ENCODE measurements around the gene VWC2. TPM values are rescaled to one million over a fixed set of nuclear protein-coding genes. Genes with fewer than 3 reads are reported as not detected.

Gene VWC2
- total and polyA plus RNA-seq, 2 of the 13 experiments (the other 11 are each of a cell fraction or from before 2014, with no cell fraction given) = not detected

DNA sequence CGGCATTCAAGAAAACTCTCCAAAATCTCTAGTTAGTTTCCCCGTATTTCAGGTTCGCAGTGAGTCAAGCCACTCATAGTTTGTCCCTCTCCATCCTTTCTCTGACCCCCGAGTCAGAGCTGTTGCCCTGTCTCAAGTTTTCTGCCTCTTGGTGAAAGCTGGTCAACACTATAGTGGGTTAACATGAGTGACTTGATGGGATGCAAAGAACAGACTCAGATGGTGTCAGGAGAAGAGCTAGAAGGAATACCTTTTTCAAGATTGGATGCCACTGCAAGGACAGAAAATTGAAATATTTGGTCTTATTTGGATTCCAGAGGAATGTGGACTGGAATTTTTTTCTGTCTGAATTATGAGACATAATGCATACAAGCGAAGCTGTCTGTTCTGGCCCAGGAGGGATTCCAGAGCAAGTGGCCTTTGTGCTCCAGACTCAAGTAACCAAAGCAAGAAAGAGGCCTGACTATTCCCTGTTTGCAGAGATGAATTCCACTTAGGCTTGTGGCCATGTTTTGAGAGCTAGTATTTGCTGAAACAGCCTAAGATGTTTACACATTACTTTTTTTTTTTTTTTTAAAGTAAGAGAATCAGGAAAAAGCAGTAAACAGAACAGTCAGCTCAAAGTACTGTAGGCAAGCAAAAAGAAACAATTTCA, 67.4 kb downstream of the VWC2 start:
- in situ Hi-C loops (cut with HindIII; ENCODE audit: extremely low pct_ligation_motif_present, low pct_unique_long_range_greater_than_20kb) = loop anchor here (25.0 kb wide), 1 partner anchor 1529 kb away; no protein-coding TSS in a partner anchor
- Histone ChIP-seq H3K27ac (ENCODE audit: extremely low read length, insufficient read depth, low read length) (no peak overlapping the region), H3K9ac (ENCODE audit: insufficient read depth, low read depth, low read length) (no peak overlapping the region), H3K4me2 (ENCODE audit: low read depth, low read length) (no peak overlapping the region), H3K36me3 (replicated peaks in 1 of 2; ENCODE audit: control insufficient read depth in 1 of 2, insufficient read depth in 2 of 2, low read length in 2 of 2) (no peaks in the 10 kb centered on the region), H3K9me3 (ENCODE audit: low read length) (no peaks in the 10 kb centered on the region), H3K4me1 (ENCODE audit: insufficient read depth, low read length) (no peaks in the 10 kb centered on the region), H3K4me3 (replicated peaks in 1 of 3; ENCODE audit: insufficient read depth in 1 of 3, low read depth in 2 of 3, low read length in 3 of 3) (no peak overlapping the region), H2AFZ (ENCODE audit: low read length) (no peak overlapping the region), H3K79me2 (ENCODE audit: insufficient read depth, low read length) (no peaks in the 10 kb centered on the region), H4K20me1 (ENCODE audit: insufficient read depth, low read length) (no peaks in the 10 kb centered on the region), H3K27me3 (ENCODE audit: control insufficient read depth in 1 of 2, insufficient read depth in 2 of 2, low read length in 2 of 2) (peaks cover 0 to 5% of the 10 kb centered on the region in 2 experiments; a peak in 1 of 5 replicates)
- DNase-seq (ENCODE audit: low spot score) (no peak), FAIRE-seq (no peak), ATAC-seq (no peak)
- ChIA-PET POLR2A (no interaction called here), CTCF (ENCODE audit: low intra/inter-chr PET ratio, low total read pairs) (no interaction called here)
- 1% methylated on average over 5 of the region's 5 CpGs for WGBS (ENCODE audit: low lambda C conversion rate)
- BruUV-seq (replicated peaks) = no TSS peak
- intact Hi-C loops (cut with micrococcal nuclease; ENCODE audit: unreplicated experiment) = no loop called here
- TF ChIP-seq CCDC6 (CRISPR knock-in tag; IDR thresholded peaks at IDR 0.05) = no peak
- TF ChIP-seq ZBTB37 (CRISPR knock-in tag; IDR thresholded peaks at IDR 0.05) = no peak
- no peak for TF ChIP-seq JARID2 (CRISPR knock-in tag; IDR thresholded peaks at IDR 0.05; ENCODE audit: insufficient replicate concordance)
- no peak for TF ChIP-seq ZNF546 (CRISPR knock-in tag; conservative IDR thresholded peaks at IDR 0.05)
- TF ChIP-seq, protein P1, sequence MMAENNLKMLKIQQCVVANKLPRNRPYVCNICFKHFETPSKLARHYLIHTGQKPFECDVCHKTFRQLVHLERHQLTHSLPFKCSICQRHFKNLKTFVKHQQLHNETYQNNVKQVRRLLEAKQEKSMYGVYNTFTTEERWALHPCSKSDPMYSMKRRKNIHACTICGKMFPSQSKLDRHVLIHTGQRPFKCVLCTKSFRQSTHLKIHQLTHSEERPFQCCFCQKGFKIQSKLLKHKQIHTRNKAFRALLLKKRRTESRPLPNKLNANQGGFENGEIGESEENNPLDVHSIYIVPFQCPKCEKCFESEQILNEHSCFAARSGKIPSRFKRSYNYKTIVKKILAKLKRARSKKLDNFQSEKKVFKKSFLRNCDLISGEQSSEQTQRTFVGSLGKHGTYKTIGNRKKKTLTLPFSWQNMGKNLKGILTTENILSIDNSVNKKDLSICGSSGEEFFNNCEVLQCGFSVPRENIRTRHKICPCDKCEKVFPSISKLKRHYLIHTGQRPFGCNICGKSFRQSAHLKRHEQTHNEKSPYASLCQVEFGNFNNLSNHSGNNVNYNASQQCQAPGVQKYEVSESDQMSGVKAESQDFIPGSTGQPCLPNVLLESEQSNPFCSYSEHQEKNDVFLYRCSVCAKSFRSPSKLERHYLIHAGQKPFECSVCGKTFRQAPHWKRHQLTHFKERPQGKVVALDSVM (CRISPR knock-in tag; IDR thresholded peaks at IDR 0.05) = no peak
- no peak for TF ChIP-seq ZNF547 (CRISPR knock-in tag; IDR thresholded peaks at IDR 0.05)
- TF ChIP-seq ASH2L (IDR thresholded peaks at IDR 0.05; ENCODE audit: insufficient read length, low read depth, low read length) = no peak
- TF ChIP-seq, protein P2, sequence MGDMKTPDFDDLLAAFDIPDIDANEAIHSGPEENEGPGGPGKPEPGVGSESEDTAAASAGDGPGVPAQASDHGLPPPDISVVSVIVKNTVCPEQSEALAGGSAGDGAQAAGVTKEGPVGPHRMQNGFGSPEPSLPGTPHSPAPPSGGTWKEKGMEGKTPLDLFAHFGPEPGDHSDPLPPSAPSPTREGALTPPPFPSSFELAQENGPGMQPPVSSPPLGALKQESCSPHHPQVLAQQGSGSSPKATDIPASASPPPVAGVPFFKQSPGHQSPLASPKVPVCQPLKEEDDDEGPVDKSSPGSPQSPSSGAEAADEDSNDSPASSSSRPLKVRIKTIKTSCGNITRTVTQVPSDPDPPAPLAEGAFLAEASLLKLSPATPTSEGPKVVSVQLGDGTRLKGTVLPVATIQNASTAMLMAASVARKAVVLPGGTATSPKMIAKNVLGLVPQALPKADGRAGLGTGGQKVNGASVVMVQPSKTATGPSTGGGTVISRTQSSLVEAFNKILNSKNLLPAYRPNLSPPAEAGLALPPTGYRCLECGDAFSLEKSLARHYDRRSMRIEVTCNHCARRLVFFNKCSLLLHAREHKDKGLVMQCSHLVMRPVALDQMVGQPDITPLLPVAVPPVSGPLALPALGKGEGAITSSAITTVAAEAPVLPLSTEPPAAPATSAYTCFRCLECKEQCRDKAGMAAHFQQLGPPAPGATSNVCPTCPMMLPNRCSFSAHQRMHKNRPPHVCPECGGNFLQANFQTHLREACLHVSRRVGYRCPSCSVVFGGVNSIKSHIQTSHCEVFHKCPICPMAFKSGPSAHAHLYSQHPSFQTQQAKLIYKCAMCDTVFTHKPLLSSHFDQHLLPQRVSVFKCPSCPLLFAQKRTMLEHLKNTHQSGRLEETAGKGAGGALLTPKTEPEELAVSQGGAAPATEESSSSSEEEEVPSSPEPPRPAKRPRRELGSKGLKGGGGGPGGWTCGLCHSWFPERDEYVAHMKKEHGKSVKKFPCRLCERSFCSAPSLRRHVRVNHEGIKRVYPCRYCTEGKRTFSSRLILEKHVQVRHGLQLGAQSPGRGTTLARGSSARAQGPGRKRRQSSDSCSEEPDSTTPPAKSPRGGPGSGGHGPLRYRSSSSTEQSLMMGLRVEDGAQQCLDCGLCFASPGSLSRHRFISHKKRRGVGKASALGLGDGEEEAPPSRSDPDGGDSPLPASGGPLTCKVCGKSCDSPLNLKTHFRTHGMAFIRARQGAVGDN (CRISPR knock-in tag; IDR thresholded peaks at IDR 0.05) = no peak
- no peak for TF ChIP-seq ZNF567 (CRISPR knock-in tag; IDR thresholded peaks at IDR 0.05; ENCODE audit: borderline replicate concordance)
- no peak for TF ChIP-seq PATZ1 (CRISPR knock-in tag; IDR thresholded peaks at IDR 0.05)
- TF ChIP-seq ZC3H4 (CRISPR knock-in tag; IDR thresholded peaks at IDR 0.05; ENCODE audit: borderline replicate concordance) = no peak
- TF ChIP-seq ATF5 (CRISPR knock-in tag; IDR thresholded peaks at IDR 0.05; ENCODE audit: low read depth) = no peak

All from HepG2 (cell line).